Dermis lymphatic vessel endothelial cell (primary cell): ENCODE results near the gene JAKMIP1. TPM values are rescaled to one million over a fixed set of nuclear protein-coding genes. Genes with fewer than 3 reads are reported as not detected.

Experiments used
- total RNA-seq: library from RNA; depleted of rRNA; stranded (reverse); fragments of >200 nt; gene quantifications from 2 replicates; pipeline ENCODE4 v1.2.1, GENCODE V29; 2014

The JAKMIP1 gene
- not detected in 2 replicates for total RNA-seq

DNA sequence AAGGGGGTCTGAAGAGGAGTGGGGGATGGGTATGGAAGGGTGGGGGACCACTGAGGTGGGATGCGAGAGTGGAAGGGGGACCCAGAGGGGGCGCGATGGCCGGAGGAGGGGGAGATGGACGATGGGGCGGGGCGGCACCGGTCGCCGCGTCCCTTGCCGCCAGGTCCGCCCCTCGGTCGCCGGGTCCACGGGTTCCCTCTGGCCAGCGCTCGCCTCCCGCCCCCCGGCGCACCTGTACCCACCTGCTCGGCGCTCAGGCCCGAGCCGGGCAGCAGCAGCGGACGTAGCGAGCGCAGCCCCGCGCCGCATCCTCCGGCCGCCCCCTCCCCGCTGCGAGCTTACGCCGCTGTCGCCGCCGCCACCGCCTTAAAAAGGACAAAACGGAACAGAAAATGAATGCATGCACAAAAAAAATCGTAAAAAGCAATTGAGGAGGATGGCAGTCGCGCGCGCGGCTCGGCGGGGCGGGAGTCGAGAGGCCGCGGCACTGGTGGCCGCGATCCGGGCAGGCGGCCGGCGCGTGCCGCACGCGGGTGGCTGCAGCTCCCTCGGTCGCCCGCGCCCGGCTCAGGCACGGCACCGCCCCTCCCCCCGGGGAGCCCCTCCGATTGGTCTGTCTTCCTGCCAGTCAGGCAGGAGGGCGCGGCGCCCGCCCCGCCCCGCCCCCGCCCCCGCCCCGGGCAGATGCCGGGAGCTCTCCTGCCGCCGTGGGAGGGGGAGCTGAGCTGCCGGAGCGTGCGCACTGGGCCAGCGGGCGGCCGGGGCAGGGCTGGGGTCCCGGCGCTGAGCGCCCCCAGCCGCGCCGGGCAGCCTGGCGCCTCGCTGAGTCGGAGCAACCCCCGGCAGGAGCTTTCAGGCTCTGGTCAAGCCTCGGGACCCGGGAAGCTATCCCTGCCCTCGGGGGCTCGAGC is at the start of gene JAKMIP1:
JAKMIP1 (minus strand) TSS at position 539 of the 911 bp plus-strand sequence. CDS start 87,699 bp downstream, outside the sequence.

DNA sequence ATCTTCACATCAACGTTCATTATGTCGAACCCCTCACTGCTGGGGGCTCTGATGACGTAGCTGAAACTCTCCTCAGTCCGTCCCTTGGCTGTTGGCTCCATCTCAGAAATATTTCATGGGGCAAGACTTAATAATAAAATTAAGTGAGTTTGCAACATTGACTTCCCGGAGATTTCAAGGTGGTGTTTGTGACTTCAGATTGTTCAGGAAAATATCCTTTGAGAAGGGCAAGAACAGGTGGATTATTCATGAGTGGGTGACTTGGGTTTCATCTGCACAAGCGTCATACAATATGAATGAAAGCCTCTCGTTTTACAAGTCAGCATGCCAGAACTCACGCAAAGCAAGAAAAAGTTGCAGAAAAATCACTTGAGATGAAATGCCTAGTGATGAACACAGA is 182.0 kb downstream of the JAKMIP1 start, which contains the start of gene C4orf50:
C4orf50 (minus strand) TSS at position 101 of the 400 bp plus-strand sequence.

Other genes starting within 250 kb of the JAKMIP1 start
- under 0.01 TPM in 2 replicates for gene C4orf50, start 182.1 kb downstream of the JAKMIP1 start, total RNA-seq
- gene WFS1, start 69.3 kb upstream of the JAKMIP1 start, total RNA-seq: 62.2 and 79.8 TPM in 2 replicates